Activated T-cell treated with anti-CD3 and anti-CD28 coated beads, Interleukin-2, amount 50 U/mL, for 72 hours (primary cell): ENCODE results near the gene TBXA2R. TPM values are rescaled to one million over a fixed set of nuclear protein-coding genes. Genes with fewer than 3 reads are reported as not detected.
"Not testable (repeated sequence)": the region's sequence is repeated elsewhere in the genome, so short reads cannot be mapped to it uniquely, and the experiment has no call there.

Experiments used
- ATAC-seq, 2 donors: fragments of 150-1000 bp; cut with Tn5 transposase; replicated peaks in 1 of 2; 2 replicates each; pipeline ENCODE4 v1.10.0; 2021; ENCODE audit warnings: moderate library complexity in 2 of 2, mild to moderate bottlenecking in 1 of 2
- DNase-seq, 2 donors: peaks; one replicate each; pipeline ENCODE4 v3.0.0; 2021 to 2022; ENCODE audit warnings: mixed read lengths in 1 of 2
- H3K27ac Mint-ChIP-seq: one replicate; pipeline ENCODE4 v1.8.0; 2022; ENCODE audit warnings: mild to moderate bottlenecking, moderate library complexity, mixed read lengths
- H3K27me3 Mint-ChIP-seq: one replicate; pipeline ENCODE4 v1.8.0; 2022; ENCODE audit warnings: low read depth, mixed read lengths
- H3K36me3 Mint-ChIP-seq, 2 donors: one replicate each; pipeline ENCODE4 v1.8.0; 2022; ENCODE audit warnings: mixed read lengths in 2 of 2, mild to moderate bottlenecking in 1 of 2; ENCODE audit not compliant: insufficient read depth in 2 of 2
- H3K4me1 Mint-ChIP-seq: one replicate; pipeline ENCODE4 v1.8.0; 2022; ENCODE audit warnings: low read depth, mixed read lengths
- H3K4me3 Mint-ChIP-seq, 2 donors: one replicate each; pipeline ENCODE4 v1.8.0; 2022; ENCODE audit warnings: mild to moderate bottlenecking in 2 of 2, mixed read lengths in 2 of 2, moderate library complexity in 2 of 2
- H3K9me3 Mint-ChIP-seq, 2 donors: one replicate each; pipeline ENCODE4 v1.8.0; 2022; ENCODE audit warnings: mixed read lengths in 2 of 2
- total RNA-seq, 2 donors: library from RNA; stranded (reverse); gene quantifications; one replicate each; pipeline ENCODE4 v1.2.3, GENCODE V29; 2022

Gene TBXA2R
- total RNA-seq, 2 donors from 2014 or later, result 1.5 to 2.9 TPM

- Mint-ChIP-seq H3K27ac (no peak overlapping the region), H3K27me3 (no peaks in the 10 kb centered on the region), H3K4me3 (no peak overlapping the region), H3K9me3 (no peaks in the 10 kb centered on the region), H3K4me1 (no peaks in the 10 kb centered on the region), H3K36me3 (no peaks in the 10 kb centered on the region)
- DNase-seq, result no peak
- no peak for ATAC-seq
These were observed 27.9 kb upstream of the TBXA2R start for GRCh38 chr19:3634496-3635045.

- no peaks in the 10 kb centered on the region for H3K9me3 Mint-ChIP-seq
- no peak overlapping the region for H3K27ac Mint-ChIP-seq
- H3K27me3 Mint-ChIP-seq, result no peaks in the 10 kb centered on the region
- no peak for ATAC-seq
- H3K4me3 Mint-ChIP-seq, result no peak overlapping the region
- H3K4me1 Mint-ChIP-seq, result no peaks in the 10 kb centered on the region
- DNase-seq, result no peak
- no peaks in the 10 kb centered on the region for H3K36me3 Mint-ChIP-seq
These were observed 26.9 kb upstream of the TBXA2R start for GRCh38 chr19:3633559-3633988.

- no peaks in the 10 kb centered on the region for H3K9me3 Mint-ChIP-seq
- ATAC-seq, result peak in 1 of 2 donors; percentile 22
These were observed 26.3 kb upstream of the TBXA2R start for GRCh38 chr19:3632739-3633558.

GRCh38 chr19:3632098-3632497 is 25.4 kb upstream of the TBXA2R start:
- no peaks in the 10 kb centered on the region for H3K27me3 Mint-ChIP-seq
- DNase-seq, result no peak
- H3K36me3 Mint-ChIP-seq, result no peaks in the 10 kb centered on the region
- H3K4me3 Mint-ChIP-seq, result no peak overlapping the region
- H3K27ac Mint-ChIP-seq, result no peak overlapping the region
- no peak for ATAC-seq
- H3K9me3 Mint-ChIP-seq, result no peaks in the 10 kb centered on the region
- peaks cover 3% of the 10 kb centered on the region for H3K4me1 Mint-ChIP-seq

More at GRCh38 chr19:3632739-3633558, 26.3 kb upstream of the TBXA2R start:
- no peak overlapping the region for H3K4me3 Mint-ChIP-seq
- no peaks in the 10 kb centered on the region for H3K27me3 Mint-ChIP-seq
- H3K36me3 Mint-ChIP-seq, result no peaks in the 10 kb centered on the region
- DNase-seq, result no peak
- H3K27ac Mint-ChIP-seq, result no peak overlapping the region
- no peaks in the 10 kb centered on the region for H3K4me1 Mint-ChIP-seq

- ATAC-seq (no peak), DNase-seq (no peak)
- Mint-ChIP-seq H3K27ac (no peak overlapping the region), H3K9me3 (no peaks in the 10 kb centered on the region), H3K36me3 (no peaks in the 10 kb centered on the region), H3K4me1 (peaks cover 12% of the 10 kb centered on the region), H3K4me3 (no peak overlapping the region), H3K27me3 (no peaks in the 10 kb centered on the region)
These were observed 24.6 kb upstream of the TBXA2R start for GRCh38 chr19:3631053-3631861.

- H3K27ac Mint-ChIP-seq, DNase-seq, H3K4me3 Mint-ChIP-seq, H3K36me3 Mint-ChIP-seq, ATAC-seq, H3K27me3 Mint-ChIP-seq, H3K9me3 Mint-ChIP-seq: not testable (repeated sequence)
- H3K4me1 Mint-ChIP-seq, result peaks cover 35% of the 10 kb centered on the region
These were observed 22.1 kb upstream of the TBXA2R start for GRCh38 chr19:3628766-3629165.

GRCh38 chr19:3627351-3627723 is 20.7 kb upstream of the TBXA2R start:
- no peaks in the 10 kb centered on the region for H3K9me3 Mint-ChIP-seq
- peaks cover 35% of the 10 kb centered on the region for H3K4me1 Mint-ChIP-seq
- DNase-seq (no peak), ATAC-seq (no peak)
- peaks cover under 1 to 4% of the 10 kb centered on the region in 2 donors for H3K36me3 Mint-ChIP-seq
- peak overlapping the region; percentile 89 to 99 for H3K4me3 Mint-ChIP-seq
- H3K27ac Mint-ChIP-seq, result no peak overlapping the region
- no peaks in the 10 kb centered on the region for H3K27me3 Mint-ChIP-seq

GRCh38 chr19:3626473-3627350 is 20.0 kb upstream of the TBXA2R start, which contains the start of gene CACTIN:
TSS of gene CACTIN (minus strand) at chr19:3626790. CDS start at chr19:3626762, 28 bp downstream.
- Mint-ChIP-seq H3K36me3 (peaks cover 2 to 5% of the 10 kb centered on the region in 2 donors), H3K27ac (peak within 1 kb of the TSS; percentile 93), H3K4me3 (peak within 1 kb of the TSS; percentile 89 to 99), H3K9me3 (no peaks in the 10 kb centered on the region), H3K4me1 (peaks cover 35% of the 10 kb centered on the region), H3K27me3 (no peaks in the 10 kb centered on the region)
- ATAC-seq (peak; percentile 95), DNase-seq (peak; percentile 99 to 100)

GRCh38 chr19:3625996-3626472 is 19.4 kb upstream of the TBXA2R start:
- H3K27me3 Mint-ChIP-seq, result no peaks in the 10 kb centered on the region
- DNase-seq (peak in 1 of 2 donors; percentile 28), ATAC-seq (peak; percentile 1 to 7)
- H3K36me3 Mint-ChIP-seq, result peaks cover 2 to 5% of the 10 kb centered on the region in 2 donors
- H3K4me1 Mint-ChIP-seq, result peaks cover 35% of the 10 kb centered on the region
- peak overlapping the region; percentile 80 for H3K27ac Mint-ChIP-seq
- peak overlapping the region; percentile 89 to 99 for H3K4me3 Mint-ChIP-seq
- H3K9me3 Mint-ChIP-seq, result no peaks in the 10 kb centered on the region

- H3K9me3 Mint-ChIP-seq, result no peaks in the 10 kb centered on the region
These were observed 17.0 kb upstream of the TBXA2R start for GRCh38 chr19:3623716-3624115.

GRCh38 chr19:3622224-3622623 is 15.5 kb upstream of the TBXA2R start:
- ATAC-seq, result no peak
- no peak overlapping the region for H3K27ac Mint-ChIP-seq
- peaks cover 42% of the 10 kb centered on the region for H3K4me1 Mint-ChIP-seq
- H3K9me3 Mint-ChIP-seq, result no peaks in the 10 kb centered on the region
- H3K4me3 Mint-ChIP-seq, result no peak overlapping the region
- H3K36me3 Mint-ChIP-seq, result peaks cover 2 to 5% of the 10 kb centered on the region in 2 donors
- H3K27me3 Mint-ChIP-seq, result no peaks in the 10 kb centered on the region
- no peak for DNase-seq

More at GRCh38 chr19:3623716-3624115, 17.0 kb upstream of the TBXA2R start:
- H3K4me3 Mint-ChIP-seq, result peak overlapping the region in 1 of 2 donors; percentile 52
- H3K27me3 Mint-ChIP-seq, result no peaks in the 10 kb centered on the region
- no peak for ATAC-seq
- DNase-seq, result no peak
- peaks cover 2 to 5% of the 10 kb centered on the region in 2 donors for H3K36me3 Mint-ChIP-seq
- H3K27ac Mint-ChIP-seq, result no peak overlapping the region
- peaks cover 35% of the 10 kb centered on the region for H3K4me1 Mint-ChIP-seq

GRCh38 chr19:3621689-3622088 is 15.0 kb upstream of the TBXA2R start:
- Mint-ChIP-seq H3K4me3 (no peak overlapping the region), H3K36me3 (peaks cover 2 to 7% of the 10 kb centered on the region in 2 donors), H3K9me3 (no peaks in the 10 kb centered on the region), H3K27ac (no peak overlapping the region), H3K27me3 (no peaks in the 10 kb centered on the region), H3K4me1 (peaks cover 39% of the 10 kb centered on the region)
- ATAC-seq (no peak), DNase-seq (no peak)
